Stimulated activated CD4-positive, alpha-beta T cell treated with anti-CD3 and anti-CD28 coated beads, Interleukin-1b, Interleukin-23, amount 100 ng/mL, for 1 hour (primary cell): ENCODE measurements around the gene UBASH3A.

Experiments used
- DNase-seq, 2 donors: peaks; one replicate each; pipeline ENCODE4 v3.0.0-alpha.2; 2020; ENCODE audit warnings: low read depth in 2 of 2

The UBASH3A gene

GRCh38 chr21:42489006-42489563 is 85.4 kb downstream of the UBASH3A start:
- DNase-seq: no peak

- no peak for DNase-seq
Observed at GRCh38 chr21:42489991-42490390, 86.3 kb downstream of the UBASH3A start.

GRCh38 chr21:42490720-42491119 is 87.0 kb downstream of the UBASH3A start:
- DNase-seq: no peak

- DNase-seq: no peak
Observed at GRCh38 chr21:42491328-42491727, 87.6 kb downstream of the UBASH3A start.

GRCh38 chr21:42492201-42492600 is 88.5 kb downstream of the UBASH3A start:
- no peak for DNase-seq

GRCh38 chr21:42493109-42494060 is 89.7 kb downstream of the UBASH3A start:
- no peak for DNase-seq

GRCh38 chr21:42495027-42495426 is 91.3 kb downstream of the UBASH3A start:
- no peak for DNase-seq

- DNase-seq: no peak
Observed at GRCh38 chr21:42495765-42496119, 92.0 kb downstream of the UBASH3A start.

- peak; percentile 97 to 98 for DNase-seq
Observed at GRCh38 chr21:42496120-42496838, 92.6 kb downstream of the UBASH3A start, which contains the start of gene RSPH1. Gene RSPH1 (minus strand): TSS chr21:42496224. CDS start chr21:42496186, 38 bp downstream.

GRCh38 chr21:42496839-42497202 is 93.1 kb downstream of the UBASH3A start:
- no peak for DNase-seq
